LNCaP clone FGC (cell line): Measurements from ENCODE around the gene VWDE.

Source experiments
- DNase-seq: peaks from one replicate; pipeline ENCODE4 v3.0.0-alpha.2; 2011; ENCODE audit warnings: low read depth
- H3K4me3 ChIP-seq: 2 replicates; pipeline ENCODE4 v1.5.1; 2011; ENCODE audit warnings: mild to moderate bottlenecking, low read depth, low read length, control low read depth
- TF ChIP-seq, protein P1 (sequence below): IDR thresholded peaks from 2 replicates; pipeline ENCODE4 v1.5.1; 2012; ENCODE audit warnings: mild to moderate bottlenecking; ENCODE audit not compliant: control insufficient read depth, insufficient read depth; ENCODE audit errors: extremely low read depth

VWDE gene

GRCh38 chr7:12369756-12370155 lies 33.9 kb downstream of the VWDE start:
- TF ChIP-seq, protein P1, sequence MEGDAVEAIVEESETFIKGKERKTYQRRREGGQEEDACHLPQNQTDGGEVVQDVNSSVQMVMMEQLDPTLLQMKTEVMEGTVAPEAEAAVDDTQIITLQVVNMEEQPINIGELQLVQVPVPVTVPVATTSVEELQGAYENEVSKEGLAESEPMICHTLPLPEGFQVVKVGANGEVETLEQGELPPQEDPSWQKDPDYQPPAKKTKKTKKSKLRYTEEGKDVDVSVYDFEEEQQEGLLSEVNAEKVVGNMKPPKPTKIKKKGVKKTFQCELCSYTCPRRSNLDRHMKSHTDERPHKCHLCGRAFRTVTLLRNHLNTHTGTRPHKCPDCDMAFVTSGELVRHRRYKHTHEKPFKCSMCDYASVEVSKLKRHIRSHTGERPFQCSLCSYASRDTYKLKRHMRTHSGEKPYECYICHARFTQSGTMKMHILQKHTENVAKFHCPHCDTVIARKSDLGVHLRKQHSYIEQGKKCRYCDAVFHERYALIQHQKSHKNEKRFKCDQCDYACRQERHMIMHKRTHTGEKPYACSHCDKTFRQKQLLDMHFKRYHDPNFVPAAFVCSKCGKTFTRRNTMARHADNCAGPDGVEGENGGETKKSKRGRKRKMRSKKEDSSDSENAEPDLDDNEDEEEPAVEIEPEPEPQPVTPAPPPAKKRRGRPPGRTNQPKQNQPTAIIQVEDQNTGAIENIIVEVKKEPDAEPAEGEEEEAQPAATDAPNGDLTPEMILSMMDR: no peak
- no peak overlapping the region for H3K4me3 ChIP-seq
- no peak for DNase-seq

DNA sequence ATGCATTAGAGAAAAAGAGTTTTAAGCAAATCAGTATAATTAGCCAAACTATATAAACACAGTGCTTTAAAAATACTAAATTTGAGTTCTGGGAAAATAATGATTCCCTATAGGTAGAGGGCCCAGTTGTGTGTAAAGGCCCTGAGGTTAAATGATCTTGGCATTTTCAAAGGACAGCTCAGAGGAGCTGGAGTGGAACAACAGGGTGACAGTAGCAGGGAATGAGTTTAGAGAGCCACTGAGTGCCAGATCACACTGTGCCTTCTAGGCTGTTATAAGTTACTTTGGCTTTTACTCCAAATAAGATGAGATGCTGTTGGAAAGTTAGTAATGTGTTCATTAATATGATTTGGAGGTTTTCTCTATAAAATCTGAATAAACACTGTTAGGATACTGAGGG lies 34.6 kb downstream of the VWDE start:
- no peak for DNase-seq
- H3K4me3 ChIP-seq: no peak overlapping the region
- TF ChIP-seq, protein P1: no peak

GRCh38 chr7:12360948-12361347 lies 42.7 kb downstream of the VWDE start:
- TF ChIP-seq, protein P1: no peak
- DNase-seq: no peak
- no peak overlapping the region for H3K4me3 ChIP-seq

DNA sequence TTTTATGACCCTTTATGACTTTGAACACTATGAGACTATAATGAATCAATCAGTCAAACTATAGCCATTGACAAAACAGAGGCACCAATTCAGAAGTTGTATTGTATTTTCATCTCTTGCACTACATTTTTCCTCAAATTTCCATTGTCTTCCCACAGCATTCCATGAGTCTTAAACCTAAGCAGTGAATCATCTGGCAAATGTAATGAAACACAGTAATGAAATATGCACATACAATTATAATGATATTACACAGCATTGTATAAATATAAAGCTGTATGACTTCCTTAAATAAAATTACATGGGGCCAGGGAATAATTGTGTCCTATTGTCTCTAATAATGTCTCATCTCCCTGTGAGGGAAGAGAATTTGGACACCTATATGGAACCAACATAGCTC lies 45.0 kb downstream of the VWDE start:
- DNase-seq: no peak
- TF ChIP-seq, protein P1: no peak

DNA sequence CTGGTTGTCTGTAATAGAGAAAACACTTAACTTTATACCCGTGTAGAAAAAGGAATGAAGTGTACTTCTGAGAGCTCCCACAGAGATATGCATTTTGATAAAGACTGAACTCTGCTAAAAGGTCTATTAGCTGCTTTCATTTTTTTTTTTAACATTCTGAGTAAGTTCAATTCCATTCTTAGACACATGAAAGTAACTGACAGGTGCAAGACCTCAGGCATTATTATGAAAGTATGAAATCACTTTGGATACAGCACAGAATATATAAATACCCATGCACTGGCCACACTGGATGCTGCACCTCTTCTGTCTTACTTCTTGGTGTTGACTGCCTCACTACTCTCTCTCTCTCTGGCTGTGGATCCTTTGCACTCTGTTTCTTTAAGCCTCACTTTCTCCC lies 46.2 kb downstream of the VWDE start:
- H3K4me3 ChIP-seq: no peak overlapping the region
- TF ChIP-seq, protein P1: no peak
- DNase-seq: no peak

More for the DNA sequence above, 45.0 kb downstream of the VWDE start:
- H3K4me3 ChIP-seq: no peak overlapping the region

DNA sequence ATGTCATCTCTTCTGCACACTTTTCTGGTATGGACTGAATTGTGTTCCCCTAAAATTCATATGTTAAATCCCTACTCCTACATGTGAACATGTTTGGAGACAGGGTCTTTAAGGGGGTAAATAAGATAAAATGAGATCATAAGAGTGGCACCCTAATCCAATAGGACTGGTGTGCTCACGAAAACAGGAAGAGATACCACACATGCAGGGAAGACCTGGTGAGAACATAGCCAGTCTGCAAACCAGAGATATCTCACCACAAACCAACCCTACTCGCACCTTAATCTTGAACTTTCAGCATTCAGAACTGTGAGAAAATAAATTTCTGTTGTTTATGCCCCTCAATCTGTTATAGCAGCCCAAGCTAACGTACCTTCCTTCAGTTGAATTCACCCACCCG lies 51.8 kb downstream of the VWDE start:
- H3K4me3 ChIP-seq: no peak overlapping the region
- DNase-seq: no peak
- TF ChIP-seq, protein P1: no peak

DNA sequence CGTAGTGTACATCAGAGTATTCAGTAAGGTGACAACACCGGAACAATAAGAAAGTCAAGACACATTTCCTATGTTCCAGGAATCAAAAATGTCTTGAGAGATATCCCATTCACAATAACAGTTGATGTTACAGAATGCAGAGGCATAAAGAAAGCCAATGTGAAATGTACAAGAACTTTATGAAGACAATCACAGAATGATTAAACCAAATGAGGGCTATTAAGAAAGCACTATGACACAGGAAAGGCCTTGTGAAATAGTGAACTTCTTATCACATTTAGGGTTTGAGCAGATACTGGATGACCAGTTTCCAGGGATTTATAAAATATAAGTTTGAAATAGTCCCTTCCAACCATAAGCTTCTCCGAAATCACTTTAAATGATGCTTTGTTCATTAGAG lies 52.7 kb downstream of the VWDE start:
- no peak overlapping the region for H3K4me3 ChIP-seq
- no peak for DNase-seq
- TF ChIP-seq, protein P1: no peak
